GM19452 (cell line): Measurements from ENCODE around the gene SCAMP2.

Experiments
- ATAC-seq: cut with Tn5 transposase; IDR thresholded peaks from one replicate; pipeline ENCODE4 v1.9.1; 2021; ENCODE audit not compliant: unreplicated experiment

The SCAMP2 gene

DNA sequence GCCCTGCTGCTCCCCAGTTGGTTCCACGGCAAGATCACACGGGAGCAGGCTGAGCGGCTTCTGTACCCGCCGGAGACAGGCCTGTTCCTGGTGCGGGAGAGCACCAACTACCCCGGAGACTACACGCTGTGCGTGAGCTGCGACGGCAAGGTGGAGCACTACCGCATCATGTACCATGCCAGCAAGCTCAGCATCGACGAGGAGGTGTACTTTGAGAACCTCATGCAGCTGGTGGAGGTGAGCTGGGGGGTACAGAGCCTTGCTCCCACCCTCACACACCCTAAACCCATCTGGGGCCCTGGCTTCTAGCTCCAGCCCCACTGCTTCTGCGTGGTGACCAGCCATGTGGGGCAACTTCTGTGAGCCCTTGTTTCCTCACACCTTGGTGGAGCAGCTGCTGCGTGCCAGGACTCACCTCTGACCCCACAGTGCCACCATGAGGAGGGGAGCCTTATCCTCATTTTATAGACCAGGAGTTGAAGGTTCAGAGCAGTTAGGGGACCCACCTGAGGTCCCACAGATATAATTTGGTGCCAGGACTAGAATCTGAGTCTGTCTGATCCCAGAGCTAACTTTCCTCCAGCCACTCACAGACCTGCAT, 73.8 kb downstream of the SCAMP2 start:
- no peak for ATAC-seq

DNA sequence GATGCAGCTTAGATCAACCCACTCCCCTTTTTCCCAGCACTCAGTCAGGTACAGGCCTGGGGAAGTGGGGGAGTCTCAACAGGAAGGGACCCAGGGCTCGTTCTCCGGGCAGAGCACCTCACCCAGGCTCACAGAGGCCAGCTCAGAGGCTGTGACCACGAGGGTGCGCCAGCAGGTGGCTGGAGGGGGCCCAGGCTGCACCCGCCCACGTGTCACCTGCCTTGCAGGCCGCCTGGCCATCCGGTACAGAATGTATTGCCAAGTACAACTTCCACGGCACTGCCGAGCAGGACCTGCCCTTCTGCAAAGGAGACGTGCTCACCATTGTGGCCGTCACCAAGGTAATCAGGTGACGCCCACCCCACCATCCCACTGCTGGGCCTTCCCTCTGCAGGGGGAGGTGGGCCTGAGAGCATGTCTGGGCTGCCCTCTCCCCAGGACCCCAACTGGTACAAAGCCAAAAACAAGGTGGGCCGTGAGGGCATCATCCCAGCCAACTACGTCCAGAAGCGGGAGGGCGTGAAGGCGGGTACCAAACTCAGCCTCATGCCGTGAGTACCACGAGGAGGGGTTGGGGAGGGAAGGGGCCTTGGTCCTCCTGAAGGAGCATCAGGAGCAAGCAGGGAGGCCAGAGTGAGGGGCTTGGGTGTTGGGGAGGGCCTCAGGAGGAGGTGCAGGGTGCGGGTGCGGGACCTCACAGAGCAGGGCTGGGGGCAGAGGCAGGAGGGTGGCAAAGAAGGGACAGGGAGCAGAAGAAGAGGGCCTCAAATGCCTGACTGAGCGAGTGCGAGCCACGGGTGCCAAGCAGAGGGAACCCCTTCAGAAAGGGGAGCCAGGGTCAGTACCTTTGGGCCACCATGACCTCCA, 74.5 kb downstream of the SCAMP2 start:
- no peak for ATAC-seq

DNA sequence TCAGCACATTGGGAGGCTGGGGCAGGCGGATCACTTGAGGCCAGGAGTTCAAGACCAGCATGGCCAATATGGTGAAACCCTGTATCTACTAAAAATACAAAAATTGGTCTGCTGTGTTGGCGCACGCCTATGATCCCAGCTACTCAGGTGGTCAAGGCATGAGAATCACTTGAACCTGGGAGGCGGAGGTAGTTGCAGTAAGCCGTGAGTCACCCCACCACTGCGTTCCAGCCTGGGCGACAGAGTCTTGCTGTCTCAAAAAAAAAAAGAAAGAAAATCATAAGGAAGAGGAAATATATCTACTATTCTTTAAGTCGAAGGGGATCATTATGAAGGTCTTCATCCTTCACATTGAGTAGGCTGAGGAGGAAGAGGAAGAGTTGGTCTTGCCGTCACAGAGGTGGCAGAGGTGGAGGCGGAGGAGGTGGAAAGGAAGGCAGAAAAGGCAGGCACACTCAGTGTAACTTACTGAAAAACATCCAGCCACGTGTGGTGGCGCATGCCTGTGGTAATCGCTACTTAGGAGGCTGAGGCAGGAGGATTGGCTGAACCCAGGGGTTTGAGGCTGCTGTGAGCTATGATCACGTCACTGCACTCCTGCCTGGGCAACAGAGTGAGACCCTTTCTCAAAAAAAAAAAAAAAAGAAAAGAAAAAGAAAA, 77.1 kb downstream of the SCAMP2 start:
- no peak for ATAC-seq

DNA sequence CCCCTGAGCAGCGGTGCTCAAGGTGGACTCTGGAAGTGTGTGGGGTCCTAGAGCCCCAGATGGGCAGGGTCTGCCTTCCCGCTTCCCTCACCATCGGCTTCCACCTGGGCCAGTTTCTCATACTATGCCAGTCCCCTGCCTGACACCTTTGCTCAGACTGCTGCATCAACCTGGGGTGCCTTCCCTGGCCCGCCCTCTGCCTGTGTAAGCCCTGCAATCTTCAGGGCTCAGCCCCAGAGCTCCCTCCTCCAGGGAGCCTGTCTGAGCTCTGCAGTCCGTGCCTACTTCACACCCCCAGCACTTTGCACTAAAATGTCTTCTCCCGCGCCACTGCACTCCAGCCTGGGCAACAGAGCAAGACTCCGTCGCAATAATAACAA, 78.2 kb downstream of the SCAMP2 start:
- ATAC-seq, result no peak

DNA sequence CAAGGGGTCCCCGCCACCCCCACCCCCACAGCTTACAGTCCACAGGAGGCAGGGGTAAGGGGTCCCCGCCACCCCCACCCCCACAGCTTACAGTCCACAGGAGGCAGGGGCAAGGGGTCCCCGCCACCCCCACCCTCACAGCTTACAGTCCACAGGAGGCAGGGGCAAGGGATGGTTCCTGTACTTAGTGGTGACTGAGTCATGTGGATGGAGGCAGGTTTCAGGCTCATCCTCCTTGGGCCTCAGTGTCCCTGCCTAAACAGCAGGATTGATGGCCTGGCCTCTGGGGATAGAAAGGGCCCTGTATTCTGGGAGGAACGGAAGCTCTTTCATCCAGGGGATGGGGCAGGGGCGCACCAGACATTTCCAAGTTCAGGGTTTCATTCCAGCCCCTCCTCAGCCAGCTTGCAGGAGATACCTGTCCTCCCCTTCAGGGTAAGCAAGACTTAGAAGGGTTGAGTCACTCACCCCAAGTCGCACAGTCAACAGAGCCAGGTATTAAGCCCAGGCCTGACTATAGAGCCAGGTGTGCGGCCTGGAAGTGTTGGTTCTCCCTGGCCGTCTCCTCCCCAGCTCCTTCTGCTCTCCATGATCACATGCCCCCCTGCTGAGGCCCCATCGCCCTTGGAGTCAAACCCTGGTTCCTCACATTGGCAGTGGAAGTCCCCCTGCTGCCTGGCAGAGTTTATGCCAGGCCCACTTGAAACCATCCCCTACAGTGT, 78.8 kb downstream of the SCAMP2 start:
- no peak for ATAC-seq
